Liver (tissue), 9 donors: ENCODE measurements around the gene SLC39A13. TPM values are rescaled to one million over a fixed set of nuclear protein-coding genes. Genes with fewer than 3 reads are reported as not detected.

Source experiments
- DNase-seq: peaks from one replicate; pipeline ENCODE4 v3.0.0-alpha.2; 2017; ENCODE audit warnings: low spot score
- H3K27ac ChIP-seq, 2 donors: one replicate each; pipeline ENCODE4 v1.7.0; 2013; ENCODE audit warnings: inconsistent platforms in 2 of 2, low read length in 2 of 2, control low read depth in 1 of 2, low read depth in 1 of 2, mild to moderate bottlenecking in 1 of 2
- H3K27me3 ChIP-seq, 4 donors: one replicate each; pipeline versions ENCODE4 v1.6.1 to v1.7.0; 2013; ENCODE audit warnings: low read length in 3 of 4, inconsistent platforms in 1 of 4, mild to moderate bottlenecking in 1 of 4, moderate library complexity in 1 of 4; ENCODE audit not compliant: control insufficient read depth in 4 of 4, insufficient read depth in 4 of 4
- H3K36me3 ChIP-seq, 4 donors: one replicate each; pipeline versions ENCODE4 v1.6.1 to v1.7.0; 2013; ENCODE audit warnings: low read length in 3 of 4, mild to moderate bottlenecking in 3 of 4, low read depth in 1 of 4, moderate library complexity in 1 of 4; ENCODE audit not compliant: control insufficient read depth in 4 of 4, insufficient read depth in 3 of 4
- H3K4me1 ChIP-seq, 4 donors: one replicate each; pipeline versions ENCODE4 v1.6.1 to v1.7.0; 2013; ENCODE audit warnings: low read length in 3 of 4, mild to moderate bottlenecking in 3 of 4, moderate library complexity in 1 of 4; ENCODE audit not compliant: control insufficient read depth in 4 of 4, insufficient read depth in 4 of 4
- H3K4me3 ChIP-seq, 3 donors: one replicate each; pipeline versions ENCODE4 v1.6.1 to v1.7.0; 2013; ENCODE audit warnings: low read length in 3 of 3, control low read depth in 1 of 3, low read depth in 1 of 3, mild to moderate bottlenecking in 1 of 3
- H3K9ac ChIP-seq, 2 donors: one replicate each; pipeline ENCODE4 v1.7.0; 2013; ENCODE audit warnings: low read length in 2 of 2, mild to moderate bottlenecking in 2 of 2, moderate library complexity in 2 of 2, control low read depth in 1 of 2, low read depth in 1 of 2
- H3K9me3 ChIP-seq, 4 donors: one replicate each; pipeline versions ENCODE4 v1.6.1 to v1.7.0; 2013; ENCODE audit warnings: low read length in 3 of 4; ENCODE audit not compliant: control insufficient read depth in 4 of 4
- EGR1 ChIP-seq, 2 donors: IDR thresholded peaks; 2 replicates each; pipeline ENCODE4 v1.6.1; 2016 to 2018; ENCODE audit warnings: antibody characterized with exemption in 2 of 2, low read depth in 2 of 2
- FOXA1 ChIP-seq: IDR thresholded peaks from 2 replicates; pipeline ENCODE4 v1.6.1; 2016; ENCODE audit warnings: antibody characterized with exemption
- GABPA ChIP-seq, 2 donors: IDR thresholded peaks in 1 of 2; conservative IDR thresholded peaks in 1 of 2; 2 replicates each; pipeline ENCODE4 v1.6.1; 2016; ENCODE audit warnings: antibody characterized with exemption in 2 of 2, mild to moderate bottlenecking in 1 of 2, moderate library complexity in 1 of 2
- HNF4G ChIP-seq: IDR thresholded peaks from 2 replicates; pipeline ENCODE4 v1.6.1; 2016; ENCODE audit warnings: antibody characterized with exemption
- JUND ChIP-seq, 2 donors: IDR thresholded peaks; 2 replicates each; pipeline ENCODE4 v1.6.1; 2016; ENCODE audit warnings: antibody characterized with exemption in 2 of 2
- RAD21 ChIP-seq, 2 donors: IDR thresholded peaks; 2 replicates each; pipeline ENCODE4 v1.6.1; 2016; ENCODE audit warnings: antibody characterized with exemption in 2 of 2, mild to moderate bottlenecking in 2 of 2
- RXRA ChIP-seq, 2 donors: IDR thresholded peaks; 2 replicates each; pipeline ENCODE4 v1.6.1; 2017 to 2018; ENCODE audit warnings: antibody characterized with exemption in 2 of 2, mild to moderate bottlenecking in 1 of 2
- SP1 ChIP-seq: IDR thresholded peaks from 2 replicates; pipeline ENCODE4 v1.6.1; 2018; ENCODE audit warnings: antibody characterized with exemption, mild to moderate bottlenecking
- TAF1 ChIP-seq: conservative IDR thresholded peaks from 2 replicates; pipeline ENCODE4 v1.6.1; 2016; ENCODE audit warnings: antibody characterized with exemption, mild to moderate bottlenecking
- YY1 ChIP-seq: IDR thresholded peaks from 2 replicates; pipeline ENCODE4 v1.6.1; 2016; ENCODE audit warnings: antibody characterized with exemption, mild to moderate bottlenecking
- WGBS: extraction: QIAGEN DNeasy Blood & Tissue Kit; methylation state at CpG from one replicate; pipeline ENCODE4 v1.1.7; 2013; 5-methylcytosine and 5-hydroxymethylcytosine counted together
- polyA plus RNA-seq, 2 donors: library from polyadenylated mRNA; stranded (reverse) in 1 of 2; unstranded in 1 of 2; fragments of 200-250 nt in 1 of 2; fragments of >200 nt in 1 of 2; fragmentation: Nextera tagmentation in 1 of 2; extraction: Ambion mirVana in 1 of 2; gene quantifications; one replicate each; pipeline versions ENCODE4 v1.2.1 to v1.2.3, GENCODE V29; 2013 to 2015
- total RNA-seq, 2 donors: library from RNA; depleted of rRNA; stranded (reverse); fragments of >200 nt; gene quantifications; one replicate each; pipeline ENCODE4 v1.2.3, GENCODE V29; 2014
- TF ChIP-seq, protein P1 (sequence below): IDR thresholded peaks from 2 replicates; pipeline ENCODE4 v1.6.1; 2016; ENCODE audit warnings: antibody characterized with exemption
- TF ChIP-seq, protein P2 (sequence below): IDR thresholded peaks from 2 replicates; pipeline ENCODE4 v1.6.1; 2016; ENCODE audit warnings: antibody characterized with exemption, mild to moderate bottlenecking
- TF ChIP-seq, protein P3 (sequence below): fragments of 150-350 bp; IDR thresholded peaks from 2 replicates; pipeline ENCODE4 v1.5.1; 2017; ENCODE audit warnings: improper control_type of control experiment, low read depth, low read length; ENCODE audit not compliant: missing input control
- donor health status: healthy.
- donor health status: healthy.
- donor health status: healthy.
- donor health status: healthy.
- donor health status: healthy.

The SLC39A13 gene
- total RNA-seq (10 to 100 TPM in 1 of 2 donors, 1 to 10 TPM in 1; 8.2 to 13.0 TPM), polyA plus RNA-seq (10 to 100 TPM in 1 of 2 donors, 1 to 10 TPM in 1; 8.4 to 17.5 TPM)

DNA sequence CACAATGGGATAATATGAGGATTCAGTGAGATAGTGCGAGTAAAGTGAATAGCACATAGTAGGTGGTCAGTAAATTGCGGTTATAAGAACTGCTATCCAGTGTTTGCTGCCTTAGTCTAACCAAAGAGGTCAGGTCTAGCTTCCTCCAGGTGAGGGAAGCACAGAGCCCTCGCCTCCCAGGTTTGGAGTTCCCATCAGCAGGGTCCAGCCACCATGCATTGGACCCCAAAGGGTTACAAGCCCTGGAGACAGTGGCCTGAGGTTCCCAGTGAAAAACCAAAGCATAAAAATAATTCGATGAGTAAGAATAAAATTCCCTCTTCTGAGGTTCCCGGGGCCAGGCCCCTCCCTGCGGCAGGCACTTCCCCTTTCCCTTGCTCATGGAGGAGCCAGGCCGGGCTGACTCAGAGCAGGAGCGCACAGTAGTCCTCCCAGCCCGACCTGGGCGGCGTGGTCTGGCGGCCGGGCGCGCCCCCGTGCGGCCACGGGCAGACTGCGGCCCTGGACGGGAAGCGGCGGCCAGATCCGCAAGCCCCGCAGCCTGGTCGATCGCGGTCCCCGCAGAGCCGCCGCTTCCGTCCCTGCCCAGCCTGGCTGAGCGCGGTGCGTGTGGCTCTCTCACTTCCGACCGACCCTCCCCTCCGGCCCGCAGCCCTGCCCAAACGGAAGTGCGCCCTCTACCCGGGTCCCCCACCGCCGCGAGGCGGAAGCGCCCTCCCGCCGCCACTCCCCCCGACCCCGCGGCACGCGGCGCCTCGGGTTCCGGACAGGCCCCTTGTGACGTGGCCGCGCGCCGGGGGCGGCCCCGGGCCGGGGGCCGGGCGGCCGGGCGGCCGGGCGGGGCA is at the start of gene SLC39A13:
Gene SLC39A13, plus strand, starts transcription at position 845 of the 845 bp plus-strand sequence. CDS start 1,505 bp downstream, outside the sequence.
- H3K9ac ChIP-seq: peak within 1 kb of the TSS; percentile 79 to 97
- peak within 1 kb of the TSS; percentile 79 to 88 (median 86) for H3K4me3 ChIP-seq
- H3K9me3 ChIP-seq: no peaks in the 10 kb centered on the region
- DNase-seq: peak; percentile 88
- H3K36me3 ChIP-seq: peaks cover 0 to 4% (median 1%) of the 10 kb centered on the region in 4 donors
- WGBS: 2% methylated on average over 70 of the region's 70 CpGs
- TF ChIP-seq YY1 (peak; percentile 62), GABPA (IDR thresholded peaks at IDR 0.05 in 1 of 2, conservative IDR thresholded peaks at IDR 0.05 in 1 of 2) (peak; percentile 79 to 91), JUND (IDR thresholded peaks at IDR 0.05) (peak in 1 of 2 donors; percentile 16), FOXA1 (no peak), TAF1 (no peak), HNF4G (no peak), SP1 (peak; percentile 31), RAD21 (IDR thresholded peaks at IDR 0.05) (peak; percentile 72 to 78), EGR1 (IDR thresholded peaks at IDR 0.05; ENCODE audit: low read depth in 2 of 2) (peak in 1 of 2 donors; percentile 21)
- TF ChIP-seq, protein P1, sequence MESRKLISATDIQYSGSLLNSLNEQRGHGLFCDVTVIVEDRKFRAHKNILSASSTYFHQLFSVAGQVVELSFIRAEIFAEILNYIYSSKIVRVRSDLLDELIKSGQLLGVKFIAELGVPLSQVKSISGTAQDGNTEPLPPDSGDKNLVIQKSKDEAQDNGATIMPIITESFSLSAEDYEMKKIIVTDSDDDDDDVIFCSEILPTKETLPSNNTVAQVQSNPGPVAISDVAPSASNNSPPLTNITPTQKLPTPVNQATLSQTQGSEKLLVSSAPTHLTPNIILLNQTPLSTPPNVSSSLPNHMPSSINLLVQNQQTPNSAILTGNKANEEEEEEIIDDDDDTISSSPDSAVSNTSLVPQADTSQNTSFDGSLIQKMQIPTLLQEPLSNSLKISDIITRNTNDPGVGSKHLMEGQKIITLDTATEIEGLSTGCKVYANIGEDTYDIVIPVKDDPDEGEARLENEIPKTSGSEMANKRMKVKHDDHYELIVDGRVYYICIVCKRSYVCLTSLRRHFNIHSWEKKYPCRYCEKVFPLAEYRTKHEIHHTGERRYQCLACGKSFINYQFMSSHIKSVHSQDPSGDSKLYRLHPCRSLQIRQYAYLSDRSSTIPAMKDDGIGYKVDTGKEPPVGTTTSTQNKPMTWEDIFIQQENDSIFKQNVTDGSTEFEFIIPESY: no peak
- TF ChIP-seq, protein P2, sequence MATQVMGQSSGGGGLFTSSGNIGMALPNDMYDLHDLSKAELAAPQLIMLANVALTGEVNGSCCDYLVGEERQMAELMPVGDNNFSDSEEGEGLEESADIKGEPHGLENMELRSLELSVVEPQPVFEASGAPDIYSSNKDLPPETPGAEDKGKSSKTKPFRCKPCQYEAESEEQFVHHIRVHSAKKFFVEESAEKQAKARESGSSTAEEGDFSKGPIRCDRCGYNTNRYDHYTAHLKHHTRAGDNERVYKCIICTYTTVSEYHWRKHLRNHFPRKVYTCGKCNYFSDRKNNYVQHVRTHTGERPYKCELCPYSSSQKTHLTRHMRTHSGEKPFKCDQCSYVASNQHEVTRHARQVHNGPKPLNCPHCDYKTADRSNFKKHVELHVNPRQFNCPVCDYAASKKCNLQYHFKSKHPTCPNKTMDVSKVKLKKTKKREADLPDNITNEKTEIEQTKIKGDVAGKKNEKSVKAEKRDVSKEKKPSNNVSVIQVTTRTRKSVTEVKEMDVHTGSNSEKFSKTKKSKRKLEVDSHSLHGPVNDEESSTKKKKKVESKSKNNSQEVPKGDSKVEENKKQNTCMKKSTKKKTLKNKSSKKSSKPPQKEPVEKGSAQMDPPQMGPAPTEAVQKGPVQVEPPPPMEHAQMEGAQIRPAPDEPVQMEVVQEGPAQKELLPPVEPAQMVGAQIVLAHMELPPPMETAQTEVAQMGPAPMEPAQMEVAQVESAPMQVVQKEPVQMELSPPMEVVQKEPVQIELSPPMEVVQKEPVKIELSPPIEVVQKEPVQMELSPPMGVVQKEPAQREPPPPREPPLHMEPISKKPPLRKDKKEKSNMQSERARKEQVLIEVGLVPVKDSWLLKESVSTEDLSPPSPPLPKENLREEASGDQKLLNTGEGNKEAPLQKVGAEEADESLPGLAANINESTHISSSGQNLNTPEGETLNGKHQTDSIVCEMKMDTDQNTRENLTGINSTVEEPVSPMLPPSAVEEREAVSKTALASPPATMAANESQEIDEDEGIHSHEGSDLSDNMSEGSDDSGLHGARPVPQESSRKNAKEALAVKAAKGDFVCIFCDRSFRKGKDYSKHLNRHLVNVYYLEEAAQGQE: peak; percentile 36
- TF ChIP-seq, protein P3, sequence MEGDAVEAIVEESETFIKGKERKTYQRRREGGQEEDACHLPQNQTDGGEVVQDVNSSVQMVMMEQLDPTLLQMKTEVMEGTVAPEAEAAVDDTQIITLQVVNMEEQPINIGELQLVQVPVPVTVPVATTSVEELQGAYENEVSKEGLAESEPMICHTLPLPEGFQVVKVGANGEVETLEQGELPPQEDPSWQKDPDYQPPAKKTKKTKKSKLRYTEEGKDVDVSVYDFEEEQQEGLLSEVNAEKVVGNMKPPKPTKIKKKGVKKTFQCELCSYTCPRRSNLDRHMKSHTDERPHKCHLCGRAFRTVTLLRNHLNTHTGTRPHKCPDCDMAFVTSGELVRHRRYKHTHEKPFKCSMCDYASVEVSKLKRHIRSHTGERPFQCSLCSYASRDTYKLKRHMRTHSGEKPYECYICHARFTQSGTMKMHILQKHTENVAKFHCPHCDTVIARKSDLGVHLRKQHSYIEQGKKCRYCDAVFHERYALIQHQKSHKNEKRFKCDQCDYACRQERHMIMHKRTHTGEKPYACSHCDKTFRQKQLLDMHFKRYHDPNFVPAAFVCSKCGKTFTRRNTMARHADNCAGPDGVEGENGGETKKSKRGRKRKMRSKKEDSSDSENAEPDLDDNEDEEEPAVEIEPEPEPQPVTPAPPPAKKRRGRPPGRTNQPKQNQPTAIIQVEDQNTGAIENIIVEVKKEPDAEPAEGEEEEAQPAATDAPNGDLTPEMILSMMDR: peak; percentile 78
- peaks cover 0 to 18% (median 15%) of the 10 kb centered on the region in 4 donors for H3K4me1 ChIP-seq
- peak within 1 kb of the TSS; percentile 86 to 99 for H3K27ac ChIP-seq
- no peaks in the 10 kb centered on the region for H3K27me3 ChIP-seq

GRCh38 chr11:47358731-47359051 is 49.7 kb upstream of the SLC39A13 start:
- Histone ChIP-seq H3K9ac (no peak overlapping the region), H3K36me3 (no peaks in the 10 kb centered on the region), H3K27me3 (no peaks in the 10 kb centered on the region), H3K9me3 (no peaks in the 10 kb centered on the region), H3K4me1 (peaks cover 0 to 6% (median 0%) of the 10 kb centered on the region in 4 donors), H3K4me3 (no peak overlapping the region), H3K27ac (no peak overlapping the region)
- 92% methylated on average over 14 of the region's 14 CpGs for WGBS
- no peak for DNase-seq
- TF ChIP-seq YY1: no peak
- TF ChIP-seq, protein P1: no peak
- TF ChIP-seq, protein P3: no peak
- TF ChIP-seq RXRA (IDR thresholded peaks at IDR 0.05): no peak
- TF ChIP-seq RAD21 (IDR thresholded peaks at IDR 0.05): no peak
- TF ChIP-seq, protein P2: no peak
